GM21825 (cell line): Measurements from ENCODE around the gene ZNF814.
"Not testable (repeated sequence)": the region's sequence is repeated elsewhere in the genome, so short reads cannot be mapped to it uniquely, and the experiment has no call there.

Experiments used
- ATAC-seq: cut with Tn5 transposase; IDR thresholded peaks from one replicate; pipeline ENCODE4 v1.9.1; 2021; ENCODE audit warnings: mild to moderate bottlenecking, moderate library complexity; ENCODE audit not compliant: unreplicated experiment

The ZNF814 gene

DNA sequence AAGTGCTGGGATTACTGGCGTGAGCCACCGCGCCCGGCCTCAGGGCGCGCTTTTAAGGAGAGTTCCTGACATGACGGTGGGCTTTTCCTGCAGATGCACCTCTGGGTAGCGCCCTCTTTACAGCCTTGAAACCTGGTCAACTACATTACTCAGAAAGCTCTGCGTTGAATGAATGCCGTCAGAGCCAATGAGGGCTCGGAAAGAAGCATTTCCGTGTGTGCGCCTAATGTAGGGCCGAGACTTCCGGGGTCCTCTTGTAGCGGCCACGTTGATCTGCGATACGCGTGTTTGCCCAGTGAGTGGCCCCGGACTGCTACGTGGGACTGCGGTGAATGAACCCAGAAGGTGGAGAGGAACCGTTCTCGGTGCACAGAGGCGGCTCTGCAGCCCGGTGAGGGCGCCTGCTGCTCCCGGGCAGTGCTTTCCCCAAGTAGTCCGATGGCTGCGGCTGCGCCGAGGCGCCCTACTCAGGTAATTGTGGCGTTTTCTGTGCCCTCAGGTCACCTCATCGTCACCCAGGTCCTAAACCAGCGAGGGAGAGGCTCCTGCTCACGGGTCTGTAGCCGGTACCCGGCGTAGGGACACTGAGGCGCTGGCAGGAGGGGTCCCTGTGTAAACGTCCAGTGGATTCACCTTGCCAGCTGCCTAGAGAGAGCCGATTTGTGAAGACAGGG lies 69.2 kb downstream of the ZNF814 start:
- peak; percentile 77 for ATAC-seq

DNA sequence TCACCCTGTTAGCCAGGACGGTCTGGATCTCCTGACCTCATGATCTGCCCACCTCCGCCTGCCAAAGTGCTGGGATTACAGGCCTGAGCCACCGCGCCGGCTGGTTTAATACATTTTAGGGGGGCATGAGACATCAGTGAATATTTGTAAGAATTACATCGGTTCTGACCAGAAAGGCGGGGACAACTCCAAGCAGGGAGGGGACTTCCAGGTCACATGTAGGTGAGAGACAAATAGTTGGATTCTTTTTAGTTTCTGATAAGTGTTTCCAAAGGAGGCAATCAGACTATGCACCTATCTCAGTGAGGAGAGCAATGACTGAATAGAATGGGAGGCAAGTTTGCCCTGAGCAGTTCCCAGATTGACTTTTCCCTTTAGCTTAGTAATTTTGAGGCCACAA lies 70.5 kb downstream of the ZNF814 start:
- no peak for ATAC-seq

DNA sequence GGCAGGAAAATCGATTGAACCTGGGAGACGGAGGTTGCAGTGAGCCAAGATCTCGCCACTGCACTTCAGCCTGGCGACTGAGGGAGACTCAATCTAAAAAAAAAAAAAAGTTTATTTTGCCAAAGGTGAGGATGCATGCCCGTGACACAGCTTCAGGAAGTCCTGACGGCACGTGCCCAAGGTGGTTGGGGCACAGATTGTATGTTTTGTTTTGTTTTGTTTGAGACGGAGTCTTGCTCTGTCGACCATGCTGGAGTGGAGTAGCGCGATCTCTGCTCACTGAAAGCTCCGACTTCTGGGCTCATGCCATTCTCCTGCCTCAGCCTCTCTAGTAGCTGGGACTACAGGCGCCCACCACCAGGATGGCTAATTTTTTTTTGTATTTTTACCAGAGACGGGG lies 70.9 kb downstream of the ZNF814 start:
- no peak for ATAC-seq

DNA sequence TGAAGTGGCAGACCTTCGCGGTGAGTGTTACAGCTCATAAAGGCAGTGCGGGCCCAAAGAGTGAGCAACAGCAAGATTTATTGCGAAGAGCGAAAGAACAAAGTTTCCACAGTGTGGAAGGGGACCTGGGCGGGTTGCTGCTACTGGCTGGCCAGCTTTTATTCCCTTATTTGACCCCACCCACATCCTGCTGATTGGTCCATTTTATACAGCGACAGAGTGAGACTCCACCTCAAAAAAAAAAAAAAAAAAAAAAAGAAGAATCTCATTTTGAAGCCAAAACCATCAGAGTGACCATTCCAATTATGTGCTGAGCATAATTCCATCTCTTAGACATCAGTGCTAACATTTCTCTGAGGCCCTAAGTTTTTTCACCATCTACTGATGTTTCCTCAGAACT lies 72.2 kb downstream of the ZNF814 start:
- ATAC-seq = no peak

DNA sequence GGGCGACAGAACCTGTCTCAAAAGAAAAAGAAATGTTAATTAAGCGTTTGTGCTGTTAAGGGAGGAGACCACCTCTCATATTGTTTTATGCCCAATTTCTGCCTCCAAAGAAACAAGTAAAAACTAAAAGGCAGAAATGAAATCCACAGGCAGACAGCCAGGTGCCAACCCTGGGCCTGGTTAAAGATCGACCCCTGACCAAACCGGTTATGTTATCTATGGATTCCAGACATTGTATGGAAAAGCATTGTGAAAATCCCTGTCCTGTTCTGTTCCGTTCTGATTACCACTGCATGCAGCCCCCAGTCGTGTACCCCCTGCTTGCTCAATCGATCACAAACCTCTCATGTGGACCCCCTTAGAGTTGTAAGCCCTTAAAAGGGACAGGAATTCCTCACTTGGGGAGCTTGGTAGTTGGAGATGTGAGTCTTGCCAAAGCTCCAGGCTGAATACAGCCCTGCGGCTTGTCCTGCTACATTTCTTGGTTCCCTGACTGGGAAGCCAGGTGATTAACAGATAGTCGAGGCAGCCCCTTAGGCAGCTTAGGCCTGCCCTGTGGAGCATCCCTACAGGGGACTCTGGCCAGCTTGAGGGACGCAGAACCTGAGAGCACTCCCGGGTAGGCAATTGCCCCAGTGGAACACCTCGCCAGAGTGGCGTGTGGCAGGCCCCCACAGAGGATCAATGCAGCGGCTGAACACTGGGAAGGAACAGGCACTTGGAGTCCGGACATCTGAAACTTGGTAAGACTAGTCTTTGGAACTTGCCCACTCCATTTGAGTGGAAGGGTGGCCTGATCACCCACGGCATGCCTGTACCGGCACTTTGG lies 73.4 kb downstream of the ZNF814 start:
- ATAC-seq = no peak

DNA sequence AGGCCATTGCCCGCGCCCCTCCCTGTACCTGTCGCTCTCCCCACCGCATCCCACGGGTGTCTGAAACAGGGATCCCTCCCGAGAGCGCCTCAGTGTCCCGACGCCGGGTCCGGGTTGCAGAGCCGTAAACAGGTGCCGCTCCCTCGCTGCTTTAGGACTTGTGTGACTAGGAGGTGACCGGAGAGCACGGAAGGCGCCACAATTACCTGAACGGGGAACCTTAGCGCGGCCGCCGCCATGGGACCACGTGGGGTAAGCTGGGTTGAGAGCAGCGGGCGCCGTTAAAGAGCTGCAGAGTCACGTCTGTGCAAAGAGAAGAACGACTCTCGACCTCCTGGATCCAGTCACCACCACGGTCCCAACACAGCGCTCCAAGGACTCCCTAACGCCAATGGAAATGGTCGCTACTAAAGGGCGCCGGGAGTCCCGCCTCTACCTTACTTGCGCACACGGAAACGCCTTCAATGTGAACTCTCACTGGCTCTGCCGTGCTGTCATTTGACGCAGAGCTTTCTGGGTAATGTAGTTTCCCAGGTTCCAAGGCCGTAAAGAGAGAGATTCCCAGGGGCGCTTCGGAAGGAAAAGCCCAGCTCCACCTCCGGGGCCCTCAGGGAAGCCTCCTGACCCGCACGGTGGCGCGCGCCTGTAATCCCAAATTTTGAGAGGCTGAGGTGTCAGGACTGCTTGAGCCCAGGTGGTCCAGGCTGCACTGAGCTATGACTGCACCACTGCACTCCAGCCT lies 74.2 kb downstream of the ZNF814 start, which contains the start of gene ZNF552:
ZNF552 (minus strand) TSS at position 409 of the 742 bp plus-strand sequence; CDS start at position 239, 170 bp downstream.
- peak; percentile 69 for ATAC-seq

DNA sequence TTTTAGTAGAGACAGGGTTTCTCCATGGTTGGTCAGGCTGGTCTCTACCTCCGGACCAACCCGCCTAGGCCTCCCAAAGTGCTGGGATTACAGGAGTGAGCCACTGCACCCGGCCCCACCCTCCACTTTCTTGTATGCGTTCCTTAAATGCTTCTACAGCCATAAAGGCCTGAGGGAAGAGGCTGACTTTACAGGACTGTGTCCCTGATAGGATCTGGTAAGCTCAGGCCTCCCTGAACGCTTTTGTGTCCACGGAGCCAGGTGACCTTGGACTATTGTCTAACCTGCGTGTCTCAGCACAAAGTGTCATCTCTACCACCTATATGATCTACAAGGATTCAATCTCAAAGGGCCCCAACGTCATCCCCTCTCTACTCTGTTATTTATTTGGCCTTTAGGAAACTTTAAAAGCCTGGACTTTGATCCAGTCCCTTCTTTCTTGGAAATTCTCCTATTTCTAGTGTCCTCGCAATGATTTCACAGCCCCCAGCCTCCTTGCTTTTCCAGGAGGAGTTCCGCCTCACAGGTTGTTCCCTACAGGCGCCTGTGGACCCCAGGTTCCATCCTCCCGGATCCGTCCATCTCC lies 74.8 kb downstream of the ZNF814 start:
- ATAC-seq = no peak

DNA sequence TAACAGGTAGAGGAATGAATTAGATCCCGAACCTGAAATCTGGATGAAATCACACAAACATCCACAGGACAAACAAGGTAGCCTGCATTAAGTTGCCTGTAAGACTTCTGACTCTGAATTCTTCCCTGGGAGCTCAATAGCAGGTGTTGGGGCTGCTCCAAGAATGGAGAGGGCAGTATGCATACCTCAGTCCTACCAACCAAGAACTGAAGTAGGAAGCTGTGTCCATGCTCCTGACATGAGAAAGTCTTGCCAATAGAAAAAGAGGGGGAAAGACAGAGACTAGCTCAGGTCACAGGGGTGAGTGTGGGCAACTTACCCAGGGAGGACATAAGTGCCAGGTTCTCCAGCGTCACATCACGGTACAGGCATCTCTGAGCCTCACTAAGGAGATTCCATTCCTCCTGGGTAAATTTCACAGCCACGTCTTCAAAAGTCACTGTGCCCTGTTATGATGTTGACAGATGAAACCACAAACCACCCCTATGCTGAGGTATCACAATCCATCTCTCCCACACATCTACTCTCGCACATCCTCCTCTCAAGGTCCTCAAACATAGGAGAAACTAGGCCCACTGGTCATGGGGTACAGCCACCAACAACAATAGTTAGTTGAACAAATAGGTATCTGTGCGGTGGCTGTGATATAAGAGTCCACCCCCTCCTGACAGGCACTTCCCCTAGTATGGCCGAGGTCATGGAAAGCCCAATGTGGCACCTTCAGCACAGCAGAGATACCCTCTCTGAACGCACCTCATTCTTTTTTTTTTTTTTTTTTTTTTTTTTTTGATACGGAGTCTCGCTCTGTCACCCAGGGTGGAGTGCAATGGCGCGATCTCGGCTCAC lies 75.6 kb downstream of the ZNF814 start:
- not testable (repeated sequence) for ATAC-seq

DNA sequence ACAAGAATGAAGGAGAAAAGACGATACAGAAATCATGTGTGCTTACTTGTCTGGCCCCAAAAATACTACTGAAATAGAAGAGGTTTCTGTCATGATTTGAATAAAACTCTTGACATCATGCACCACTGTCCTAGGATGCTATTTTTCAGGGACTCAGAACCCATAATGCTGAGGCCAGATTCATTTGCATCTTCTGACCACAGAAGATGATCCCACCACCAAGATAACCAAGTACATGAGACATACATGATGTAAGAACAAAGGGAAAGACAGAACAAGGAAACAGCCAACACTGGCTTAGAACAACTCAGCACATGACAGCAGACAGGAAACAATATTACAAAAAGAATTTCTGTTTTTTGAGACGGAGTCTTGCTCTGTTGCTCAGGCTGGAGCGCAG lies 76.6 kb downstream of the ZNF814 start:
- ATAC-seq = no peak

DNA sequence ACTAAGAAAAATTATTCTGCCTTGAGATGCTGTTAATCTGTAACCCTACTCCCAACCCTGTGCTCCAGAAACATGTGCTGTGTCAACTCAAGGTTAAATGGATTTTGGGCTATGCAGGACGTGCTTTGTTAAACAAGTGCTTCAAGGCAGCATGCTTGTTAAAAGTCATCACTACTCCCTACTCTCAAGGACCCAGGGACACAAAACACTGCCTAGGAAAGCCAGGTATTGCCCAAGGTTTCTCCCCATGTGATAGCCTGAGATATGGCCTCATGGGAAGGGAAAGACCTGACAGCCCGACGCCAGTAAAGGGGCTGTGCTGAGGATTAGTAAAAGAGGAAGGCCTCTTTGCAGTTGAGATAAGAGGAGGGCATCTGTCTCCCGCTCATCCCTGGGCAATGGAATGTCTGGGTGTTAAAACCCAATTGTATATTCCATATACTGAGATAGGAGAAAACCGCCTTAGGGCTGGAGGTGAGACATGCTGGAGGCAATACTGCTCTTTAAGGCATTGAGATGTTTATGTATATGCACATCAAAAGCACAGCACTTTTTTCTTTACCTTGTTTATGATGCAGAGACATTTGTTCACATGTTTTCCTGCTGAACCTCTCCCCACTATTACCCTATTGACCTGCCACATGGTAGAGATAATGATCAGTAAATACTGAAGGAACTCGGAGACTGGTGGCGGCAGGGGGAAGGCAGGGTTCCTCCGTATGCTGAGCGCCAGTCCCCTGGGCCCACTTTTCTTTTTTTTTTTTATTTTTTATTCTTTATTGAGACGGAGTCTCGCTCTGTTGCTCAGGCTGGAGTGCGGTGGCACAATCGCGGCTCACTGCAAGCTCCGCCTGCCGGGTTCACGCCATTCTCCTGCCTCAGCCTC lies 78.2 kb downstream of the ZNF814 start:
- not testable (repeated sequence) for ATAC-seq

DNA sequence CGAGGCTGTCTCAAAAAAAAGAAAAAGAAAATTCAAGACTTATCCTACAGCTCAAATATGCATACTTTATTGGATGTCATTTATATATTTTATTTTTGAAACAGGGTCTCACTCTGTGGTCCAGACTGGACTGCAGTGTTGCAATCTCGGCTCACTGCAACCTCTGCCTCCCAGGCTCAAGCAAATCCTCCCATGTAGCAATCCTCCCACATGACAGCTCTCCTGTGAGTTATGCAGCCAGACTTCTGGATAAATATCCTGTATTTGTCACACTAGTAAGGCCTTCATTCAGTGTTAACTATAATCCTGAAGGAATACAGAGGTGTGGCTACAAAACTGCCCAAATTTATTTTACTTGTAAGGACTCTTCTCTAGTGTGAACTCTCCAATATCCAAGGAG lies 81.3 kb downstream of the ZNF814 start:
- no peak for ATAC-seq

DNA sequence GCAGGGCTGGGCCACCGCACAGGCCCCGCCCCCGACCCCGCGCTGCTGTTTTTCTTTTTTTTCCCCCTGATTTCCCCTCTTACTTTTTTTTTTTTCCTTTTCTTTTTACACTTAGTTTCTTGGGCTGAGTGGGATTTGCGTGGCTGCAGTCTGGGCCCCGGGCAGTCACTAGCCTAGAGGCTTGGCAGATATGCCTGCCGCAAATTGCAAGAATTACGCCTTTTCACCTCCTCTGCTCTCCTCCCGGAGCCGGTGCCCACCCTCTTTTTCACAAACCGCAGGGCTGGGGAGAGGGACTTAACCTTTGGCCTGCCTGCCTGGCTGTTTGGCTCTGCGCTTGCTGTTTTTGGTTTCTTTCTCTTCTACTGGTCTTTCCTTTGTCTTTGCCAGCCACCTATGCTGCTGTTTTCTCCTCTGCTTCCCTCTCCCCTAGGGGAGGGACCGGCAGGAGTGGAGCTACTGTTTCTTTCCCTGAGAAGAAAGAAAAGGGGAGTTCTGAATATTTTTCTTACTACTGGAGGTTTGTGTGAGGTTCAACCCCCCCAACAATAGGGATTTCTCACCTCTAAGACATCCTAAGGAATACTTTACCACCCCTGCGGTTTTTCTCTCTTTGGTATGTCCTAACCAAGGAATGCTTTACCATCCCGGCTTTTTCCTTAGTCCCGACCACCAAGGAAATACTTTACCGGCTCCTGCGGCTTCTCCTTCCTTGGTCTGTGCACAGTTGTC lies 85.1 kb downstream of the ZNF814 start:
- no peak for ATAC-seq

DNA sequence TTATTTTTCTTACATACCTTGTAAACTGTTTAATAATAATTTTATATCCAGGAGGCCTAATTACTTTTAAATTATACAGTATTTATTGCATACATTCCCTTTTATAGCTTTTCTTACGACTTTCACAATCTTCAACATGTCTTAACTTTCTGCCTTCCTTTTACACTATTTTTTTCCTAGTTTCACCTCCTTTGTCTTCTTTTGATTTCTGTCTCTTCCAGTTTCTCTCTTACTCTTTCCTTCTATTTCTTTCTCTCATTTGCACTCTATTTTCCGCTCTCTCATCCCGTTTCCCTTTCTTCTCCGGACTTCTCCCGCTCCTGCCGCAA lies 85.6 kb downstream of the ZNF814 start:
- ATAC-seq = no peak

DNA sequence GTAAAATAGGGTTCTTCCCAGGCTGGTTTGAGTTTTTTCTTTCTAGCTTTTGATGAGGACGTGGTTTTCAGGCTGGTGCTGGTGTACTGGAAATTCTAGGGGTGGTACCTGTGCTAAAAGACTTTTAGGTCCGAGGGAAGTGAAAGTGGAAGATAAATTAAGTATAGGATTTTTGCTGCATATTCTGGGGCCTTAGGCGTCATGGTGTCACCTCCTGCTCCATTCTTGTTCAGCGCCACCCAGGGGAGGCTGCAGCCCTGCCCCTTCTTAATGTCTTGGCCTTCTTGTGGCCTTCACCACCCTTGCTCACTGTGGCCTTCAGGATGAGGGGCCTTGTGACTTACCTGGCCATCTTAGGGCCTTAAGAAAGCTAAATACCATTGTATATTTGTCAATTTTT lies 86.6 kb downstream of the ZNF814 start:
- ATAC-seq = peak; percentile 65

DNA sequence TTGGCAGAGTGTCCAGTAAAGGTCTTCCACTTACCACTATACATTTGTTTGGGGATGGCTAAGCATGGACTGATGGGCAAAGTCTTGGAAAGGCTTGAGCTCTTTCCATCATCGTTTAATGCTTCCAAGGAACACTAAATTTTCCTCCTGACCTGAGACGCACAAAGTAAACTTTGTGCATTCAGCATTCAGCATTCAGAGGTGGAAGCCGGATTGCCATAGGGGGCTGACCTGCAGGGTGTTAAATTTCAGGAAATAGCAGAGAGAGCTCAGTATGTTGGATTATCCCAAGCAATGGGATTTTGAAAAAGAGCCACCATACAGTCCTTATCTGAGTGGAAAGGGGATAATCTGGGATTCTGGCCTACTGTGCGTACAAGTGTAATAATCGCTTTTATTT lies 88.1 kb downstream of the ZNF814 start:
- ATAC-seq = no peak
